BE2C (cell line): ENCODE results near the gene CRIM1.

ENCODE experiments used
- DNase-seq: peaks from one replicate; pipeline ENCODE4 v3.0.0-alpha.2; 2020
- H3K27me3 ChIP-seq: fragments of 250-450 bp; sonication (Bioruptor Pico); 2 replicates; pipeline ENCODE4 v1.5.1; 2020; ENCODE audit warnings: mild to moderate bottlenecking
- H3K36me3 ChIP-seq: fragments of 250-450 bp; sonication (Bioruptor Pico); 2 replicates; pipeline ENCODE4 v1.5.1; 2020; ENCODE audit warnings: mild to moderate bottlenecking
- H3K4me1 ChIP-seq: fragments of 250-450 bp; sonication (Bioruptor Pico); 2 replicates; pipeline ENCODE4 v1.5.1; 2020
- H3K4me3 ChIP-seq: 2 replicates; pipeline ENCODE4 v1.5.1; 2011; ENCODE audit warnings: low read depth, low read length
- H3K9me3 ChIP-seq: fragments of 250-450 bp; sonication (Bioruptor Pico); 2 replicates; pipeline ENCODE4 v1.5.1; 2020
- CTCF ChIP-seq: IDR thresholded peaks from 2 replicates; pipeline ENCODE4 v1.5.1; 2012; ENCODE audit warnings: mild to moderate bottlenecking, low read depth, low read length

Gene CRIM1

GRCh38 chr2:36553683-36554082, 198.1 kb downstream of the CRIM1 start:
- no peak for DNase-seq
- Histone ChIP-seq H3K9me3 (no peaks in the 10 kb centered on the region), H3K4me3 (no peak overlapping the region), H3K27me3 (no peaks in the 10 kb centered on the region), H3K36me3 (no peaks in the 10 kb centered on the region; the same call in 1 of the 2 replicates), H3K4me1 (no peaks in the 10 kb centered on the region)
- TF ChIP-seq CTCF: no peak

GRCh38 chr2:36554531-36554930, 199.0 kb downstream of the CRIM1 start:
- Histone ChIP-seq H3K36me3 (no peaks in the 10 kb centered on the region; the same call in 1 of the 2 replicates), H3K4me1 (no peaks in the 10 kb centered on the region), H3K9me3 (no peaks in the 10 kb centered on the region), H3K4me3 (no peak overlapping the region), H3K27me3 (no peaks in the 10 kb centered on the region)
- no peak for DNase-seq
- TF ChIP-seq CTCF: no peak

GRCh38 chr2:36555789-36556188, 200.2 kb downstream of the CRIM1 start:
- Histone ChIP-seq H3K27me3 (no peaks in the 10 kb centered on the region), H3K4me3 (no peak overlapping the region), H3K9me3 (no peaks in the 10 kb centered on the region), H3K36me3 (no peaks in the 10 kb centered on the region; the same call in 1 of the 2 replicates), H3K4me1 (no peaks in the 10 kb centered on the region)
- no peak for DNase-seq
- TF ChIP-seq CTCF: no peak

- H3K4me1 ChIP-seq: no peaks in the 10 kb centered on the region
- no peaks in the 10 kb centered on the region for H3K36me3 ChIP-seq
Measured at GRCh38 chr2:36556842-36557241, 201.3 kb downstream of the CRIM1 start.

GRCh38 chr2:36559221-36559942, 203.8 kb downstream of the CRIM1 start:
- DNase-seq: no peak
- H3K9me3 ChIP-seq: no peaks in the 10 kb centered on the region
- H3K27me3 ChIP-seq: no peaks in the 10 kb centered on the region
- no peaks in the 10 kb centered on the region for H3K4me1 ChIP-seq
- TF ChIP-seq CTCF: no peak
- H3K36me3 ChIP-seq: no peaks in the 10 kb centered on the region
- H3K4me3 ChIP-seq: no peak overlapping the region

More at GRCh38 chr2:36556842-36557241, 201.3 kb downstream of the CRIM1 start:
- Histone ChIP-seq H3K4me3 (no peak overlapping the region), H3K9me3 (no peaks in the 10 kb centered on the region), H3K27me3 (no peaks in the 10 kb centered on the region)
- no peak for DNase-seq
- TF ChIP-seq CTCF: no peak

GRCh38 chr2:36560726-36561125, 205.1 kb downstream of the CRIM1 start:
- Histone ChIP-seq H3K36me3 (no peaks in the 10 kb centered on the region), H3K9me3 (no peaks in the 10 kb centered on the region), H3K27me3 (no peaks in the 10 kb centered on the region), H3K4me1 (no peaks in the 10 kb centered on the region), H3K4me3 (no peak overlapping the region)
- no peak for DNase-seq
- no peak for TF ChIP-seq CTCF
